Mesothelial cell of epicardium (in vitro differentiated cells): ENCODE data around the gene TRIM58. TPM values are rescaled to one million over a fixed set of nuclear protein-coding genes. Genes with fewer than 3 reads are reported as not detected.

Experiments
- DNase-seq, 2 experiments: peaks; one replicate each; pipeline ENCODE4 v3.0.0; 2021; ENCODE audit warnings: low spot score in 2 of 2; ENCODE audit not compliant: unreplicated experiment in 2 of 2
- H3K27ac Mint-ChIP-seq: 2 replicates; pipeline ENCODE4 v1.8.0; 2021; ENCODE audit warnings: mixed read lengths
- H3K27me3 Mint-ChIP-seq: 2 replicates; pipeline ENCODE4 v1.8.0; 2021; ENCODE audit warnings: low read depth, mixed read lengths
- H3K36me3 Mint-ChIP-seq: 2 replicates; pipeline ENCODE4 v1.8.0; 2021; ENCODE audit warnings: mixed read lengths
- H3K4me1 Mint-ChIP-seq: 2 replicates; pipeline ENCODE4 v1.8.0; 2021; ENCODE audit warnings: mixed read lengths
- H3K4me3 Mint-ChIP-seq: 2 replicates; pipeline ENCODE4 v1.8.0; 2021; ENCODE audit warnings: mild to moderate bottlenecking, moderate library complexity, mixed read lengths
- H3K9me3 Mint-ChIP-seq: 2 replicates; pipeline ENCODE4 v1.8.0; 2021; ENCODE audit warnings: mixed read lengths
- CTCF ChIP-seq: fragments of 200-600 bp; sonication (generic); IDR thresholded peaks from one replicate; pipeline ENCODE4 v1.5.0; 2021; ENCODE audit warnings: antibody characterized with exemption; ENCODE audit not compliant: unreplicated experiment
- total RNA-seq: library from RNA; stranded (reverse); gene quantifications from 3 replicates; pipeline ENCODE4 v1.2.1, GENCODE V29; 2021

Gene TRIM58
- total RNA-seq, 1 donor from 2014 or later: 1.2 TPM

- H3K27me3 Mint-ChIP-seq: no peaks in the 10 kb centered on the region
- H3K4me3 Mint-ChIP-seq: no peak overlapping the region
- no peak overlapping the region for H3K27ac Mint-ChIP-seq
- no peaks in the 10 kb centered on the region for H3K4me1 Mint-ChIP-seq
- H3K9me3 Mint-ChIP-seq: peaks cover 13% of the 10 kb centered on the region
- DNase-seq: no peak
- TF ChIP-seq CTCF: no peak
- H3K36me3 Mint-ChIP-seq: no peaks in the 10 kb centered on the region
Observed at GRCh38 chr1:247845011-247845692, 11.8 kb upstream of the TRIM58 start.

- no peak for DNase-seq
- Mint-ChIP-seq H3K27me3 (no peaks in the 10 kb centered on the region), H3K9me3 (peaks cover 13% of the 10 kb centered on the region), H3K27ac (no peak overlapping the region), H3K36me3 (no peaks in the 10 kb centered on the region), H3K4me3 (no peak overlapping the region), H3K4me1 (no peaks in the 10 kb centered on the region)
- no peak for TF ChIP-seq CTCF
Observed at GRCh38 chr1:247845693-247846017, 11.3 kb upstream of the TRIM58 start.

- peaks cover 11% of the 10 kb centered on the region for H3K9me3 Mint-ChIP-seq
- H3K36me3 Mint-ChIP-seq: no peaks in the 10 kb centered on the region
- H3K4me1 Mint-ChIP-seq: no peaks in the 10 kb centered on the region
- no peak for TF ChIP-seq CTCF
- DNase-seq: no peak
- no peak overlapping the region for H3K27ac Mint-ChIP-seq
- H3K27me3 Mint-ChIP-seq: no peaks in the 10 kb centered on the region
- no peak overlapping the region for H3K4me3 Mint-ChIP-seq
Observed at GRCh38 chr1:247848346-247848745, 8.6 kb upstream of the TRIM58 start.

- Mint-ChIP-seq H3K36me3 (no peaks in the 10 kb centered on the region), H3K4me1 (no peaks in the 10 kb centered on the region), H3K27ac (no peak overlapping the region), H3K27me3 (no peaks in the 10 kb centered on the region), H3K4me3 (no peak overlapping the region), H3K9me3 (peaks cover 8% of the 10 kb centered on the region)
- no peak for TF ChIP-seq CTCF
- DNase-seq: no peak
Observed at GRCh38 chr1:247849616-247850015, 7.4 kb upstream of the TRIM58 start.

- peaks cover 16% of the 10 kb centered on the region for H3K27me3 Mint-ChIP-seq
- H3K27ac Mint-ChIP-seq: no peak overlapping the region
- H3K4me3 Mint-ChIP-seq: no peak overlapping the region
- H3K36me3 Mint-ChIP-seq: no peaks in the 10 kb centered on the region
- peaks cover 8% of the 10 kb centered on the region for H3K9me3 Mint-ChIP-seq
- no peak for DNase-seq
- H3K4me1 Mint-ChIP-seq: no peaks in the 10 kb centered on the region
- no peak for TF ChIP-seq CTCF
Observed at GRCh38 chr1:247854899-247855545, 2.0 kb upstream of the TRIM58 start.
